Mesothelial cell of epicardium (in vitro differentiated cells): ENCODE data around the gene APOBEC3G. TPM values are rescaled to one million over a fixed set of nuclear protein-coding genes. Genes with fewer than 3 reads are reported as not detected.

ENCODE experiments used
- DNase-seq, 2 experiments: peaks; one replicate each; pipeline ENCODE4 v3.0.0; 2021; ENCODE audit warnings: low spot score in 2 of 2; ENCODE audit not compliant: unreplicated experiment in 2 of 2
- H3K27ac Mint-ChIP-seq: 2 replicates; pipeline ENCODE4 v1.8.0; 2021; ENCODE audit warnings: mixed read lengths
- H3K27me3 Mint-ChIP-seq: 2 replicates; pipeline ENCODE4 v1.8.0; 2021; ENCODE audit warnings: low read depth, mixed read lengths
- H3K36me3 Mint-ChIP-seq: 2 replicates; pipeline ENCODE4 v1.8.0; 2021; ENCODE audit warnings: mixed read lengths
- H3K4me1 Mint-ChIP-seq: 2 replicates; pipeline ENCODE4 v1.8.0; 2021; ENCODE audit warnings: mixed read lengths
- H3K4me3 Mint-ChIP-seq: 2 replicates; pipeline ENCODE4 v1.8.0; 2021; ENCODE audit warnings: mild to moderate bottlenecking, moderate library complexity, mixed read lengths
- H3K9me3 Mint-ChIP-seq: 2 replicates; pipeline ENCODE4 v1.8.0; 2021; ENCODE audit warnings: mixed read lengths
- CTCF ChIP-seq: fragments of 200-600 bp; sonication (generic); IDR thresholded peaks from one replicate; pipeline ENCODE4 v1.5.0; 2021; ENCODE audit warnings: antibody characterized with exemption; ENCODE audit not compliant: unreplicated experiment
- total RNA-seq: library from RNA; stranded (reverse); gene quantifications from 3 replicates; pipeline ENCODE4 v1.2.1, GENCODE V29; 2021

Gene APOBEC3G
- total RNA-seq, 1 donor from 2014 or later: 5.5 TPM

GRCh38 chr22:39120983-39121382 is 43.9 kb downstream of the APOBEC3G start:
- DNase-seq: no peak
- TF ChIP-seq CTCF: no peak
- Mint-ChIP-seq H3K36me3 (no peaks in the 10 kb centered on the region), H3K27ac (no peak overlapping the region), H3K4me1 (peaks cover 10% of the 10 kb centered on the region), H3K27me3 (no peaks in the 10 kb centered on the region), H3K9me3 (no peaks in the 10 kb centered on the region), H3K4me3 (no peak overlapping the region)

GRCh38 chr22:39122772-39123470 is 45.8 kb downstream of the APOBEC3G start:
- no peak overlapping the region for H3K4me3 Mint-ChIP-seq
- no peak overlapping the region for H3K27ac Mint-ChIP-seq
- DNase-seq: no peak
- peaks cover 6% of the 10 kb centered on the region for H3K4me1 Mint-ChIP-seq
- no peaks in the 10 kb centered on the region for H3K9me3 Mint-ChIP-seq
- H3K36me3 Mint-ChIP-seq: no peaks in the 10 kb centered on the region
- no peak for TF ChIP-seq CTCF
- no peaks in the 10 kb centered on the region for H3K27me3 Mint-ChIP-seq

GRCh38 chr22:39123751-39124581 is 46.9 kb downstream of the APOBEC3G start:
- H3K4me1 Mint-ChIP-seq: peaks cover 6% of the 10 kb centered on the region

GRCh38 chr22:39125622-39126021 is 48.5 kb downstream of the APOBEC3G start:
- H3K36me3 Mint-ChIP-seq: no peaks in the 10 kb centered on the region
- no peak for DNase-seq
- H3K9me3 Mint-ChIP-seq: no peaks in the 10 kb centered on the region
- H3K4me1 Mint-ChIP-seq: peaks cover 9% of the 10 kb centered on the region
- TF ChIP-seq CTCF: no peak
- H3K27me3 Mint-ChIP-seq: no peaks in the 10 kb centered on the region
- H3K4me3 Mint-ChIP-seq: no peak overlapping the region
- H3K27ac Mint-ChIP-seq: no peak overlapping the region

More at GRCh38 chr22:39123751-39124581, 46.9 kb downstream of the APOBEC3G start:
- DNase-seq: no peak
- Mint-ChIP-seq H3K27ac (peak overlapping the region; percentile 2), H3K27me3 (no peaks in the 10 kb centered on the region), H3K9me3 (no peaks in the 10 kb centered on the region), H3K4me3 (no peak overlapping the region), H3K36me3 (no peaks in the 10 kb centered on the region)
- TF ChIP-seq CTCF: no peak

GRCh38 chr22:39128508-39128907 is 51.4 kb downstream of the APOBEC3G start:
- no peaks in the 10 kb centered on the region for H3K27me3 Mint-ChIP-seq

More at GRCh38 chr22:39128508-39128907, 51.4 kb downstream of the APOBEC3G start:
- no peak for TF ChIP-seq CTCF
- no peak overlapping the region for H3K4me3 Mint-ChIP-seq
- H3K36me3 Mint-ChIP-seq: no peaks in the 10 kb centered on the region
- no peaks in the 10 kb centered on the region for H3K9me3 Mint-ChIP-seq
- H3K27ac Mint-ChIP-seq: no peak overlapping the region
- H3K4me1 Mint-ChIP-seq: peaks cover 13% of the 10 kb centered on the region
- no peak for DNase-seq
